Choroid plexus epithelial cell (primary cell): Measurements from ENCODE around the gene MICA.
"Not testable (repeated sequence)": the region's sequence is repeated elsewhere in the genome, so short reads cannot be mapped to it uniquely, and the experiment has no call there.

Experiments used
- DNase-seq: peaks from one replicate; pipeline ENCODE4 v3.0.0-alpha.2; 2010; ENCODE audit warnings: low read depth
- H3K4me3 ChIP-seq: 2 replicates; pipeline ENCODE4 v1.5.1; 2011; ENCODE audit warnings: low read depth, mild to moderate bottlenecking, control low read depth, low read length, moderate library complexity
- CTCF ChIP-seq: conservative IDR thresholded peaks from 2 replicates; pipeline ENCODE4 v1.5.1; 2011; ENCODE audit warnings: low read depth, mild to moderate bottlenecking, control low read depth, inconsistent platforms, low read length, moderate library complexity

The MICA gene

GRCh38 chr6:31426395-31427354 is 23.3 kb downstream of the MICA start:
- TF ChIP-seq CTCF, result no peak
- no peak for DNase-seq
- no peak overlapping the region for H3K4me3 ChIP-seq

- no peak for DNase-seq
- no peak overlapping the region for H3K4me3 ChIP-seq
- no peak for TF ChIP-seq CTCF
These were observed 27.1 kb downstream of the MICA start for GRCh38 chr6:31430449-31430848.

- not testable (repeated sequence) for H3K4me3 ChIP-seq, DNase-seq
These were observed 31.7 kb downstream of the MICA start for GRCh38 chr6:31435051-31435450.

GRCh38 chr6:31438222-31438621 is 34.8 kb downstream of the MICA start:
- TF ChIP-seq CTCF, result no peak
- DNase-seq, result no peak
- H3K4me3 ChIP-seq, result no peak overlapping the region

GRCh38 chr6:31438677-31439076 is 35.3 kb downstream of the MICA start:
- no peak for DNase-seq
- no peak overlapping the region for H3K4me3 ChIP-seq
- no peak for TF ChIP-seq CTCF

- peak; percentile 63 for DNase-seq
- peak overlapping the region; percentile 43 for H3K4me3 ChIP-seq
These were observed 38.2 kb downstream of the MICA start for GRCh38 chr6:31441365-31442267.

More at GRCh38 chr6:31441365-31442267, 38.2 kb downstream of the MICA start:
- TF ChIP-seq CTCF, result peak; percentile 88
